Activated CD8-positive, alpha-beta memory T cell treated with anti-CD3 and anti-CD28 coated beads, Interleukin-2, amount 50 U/mL, for 48 hours (primary cell): Measurements from ENCODE around the gene GPC6.

Experiments
- DNase-seq: peaks from one replicate; pipeline ENCODE4 v3.0.0-alpha.2; 2020

Gene GPC6

DNA sequence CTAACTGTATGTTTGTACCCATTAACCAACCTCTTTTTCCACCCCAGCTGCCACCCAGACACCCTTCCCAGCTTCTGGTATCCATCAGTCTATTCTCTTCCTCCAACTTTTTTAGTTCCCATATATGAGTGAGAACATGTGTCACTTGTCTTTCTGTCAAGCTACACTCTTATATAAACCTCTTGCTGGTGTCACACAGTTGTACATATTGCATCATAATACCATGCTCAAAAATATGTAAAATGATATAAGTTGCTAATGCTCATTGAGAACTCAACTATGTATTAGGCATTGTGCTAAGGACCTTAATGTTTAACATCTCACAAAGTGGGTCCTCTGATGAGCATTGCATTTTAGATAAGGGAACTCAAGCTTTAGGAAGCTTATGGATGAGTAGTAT, 395.4 kb downstream of the GPC6 start:
- no peak for DNase-seq

GRCh38 chr13:93624311-93624777, 397.7 kb downstream of the GPC6 start:
- DNase-seq = no peak

DNA sequence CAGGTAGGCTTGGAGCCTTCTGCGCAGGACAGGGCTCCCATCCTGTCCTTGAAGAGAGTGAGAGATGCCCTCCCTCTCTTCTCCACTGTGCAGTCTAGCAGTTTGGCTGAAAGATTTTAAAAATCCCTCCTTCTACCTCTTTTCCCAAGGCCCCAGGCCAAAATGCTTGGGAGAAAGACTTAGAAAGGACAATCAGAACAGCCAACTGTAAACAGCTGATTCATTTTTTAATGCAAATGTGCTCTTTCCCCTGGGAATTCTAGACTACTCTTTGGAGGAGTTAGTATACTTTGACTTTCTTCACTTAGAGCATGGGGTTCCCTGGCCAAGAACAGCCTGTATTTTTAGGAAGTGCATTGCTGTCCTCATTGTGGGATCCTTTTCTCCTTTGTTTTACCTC, 398.9 kb downstream of the GPC6 start:
- no peak for DNase-seq

GRCh38 chr13:93628136-93628797, 401.7 kb downstream of the GPC6 start:
- DNase-seq = no peak

DNA sequence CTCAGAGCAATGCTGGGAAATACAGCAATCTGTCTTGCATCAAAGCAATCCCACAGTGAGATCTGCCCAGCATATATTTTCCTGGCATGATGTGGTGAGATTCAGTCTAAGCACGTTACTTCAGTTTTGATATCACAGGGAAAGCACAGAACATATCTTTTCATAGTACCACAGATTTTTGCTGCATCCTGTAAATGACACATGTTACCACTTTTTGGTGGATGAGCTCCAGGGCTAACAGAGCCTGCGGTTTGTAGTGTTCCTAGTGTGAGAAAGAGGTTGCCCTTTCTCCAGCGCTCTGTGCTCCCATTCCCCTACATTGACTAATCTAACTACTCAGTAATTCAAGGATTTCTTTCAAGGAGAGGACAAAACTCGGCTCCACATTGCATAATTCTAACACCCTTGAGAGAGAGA, 409.0 kb downstream of the GPC6 start:
- no peak for DNase-seq

GRCh38 chr13:93637852-93638251, 411.2 kb downstream of the GPC6 start:
- DNase-seq = no peak

GRCh38 chr13:93640452-93640851, 413.8 kb downstream of the GPC6 start:
- DNase-seq = no peak

DNA sequence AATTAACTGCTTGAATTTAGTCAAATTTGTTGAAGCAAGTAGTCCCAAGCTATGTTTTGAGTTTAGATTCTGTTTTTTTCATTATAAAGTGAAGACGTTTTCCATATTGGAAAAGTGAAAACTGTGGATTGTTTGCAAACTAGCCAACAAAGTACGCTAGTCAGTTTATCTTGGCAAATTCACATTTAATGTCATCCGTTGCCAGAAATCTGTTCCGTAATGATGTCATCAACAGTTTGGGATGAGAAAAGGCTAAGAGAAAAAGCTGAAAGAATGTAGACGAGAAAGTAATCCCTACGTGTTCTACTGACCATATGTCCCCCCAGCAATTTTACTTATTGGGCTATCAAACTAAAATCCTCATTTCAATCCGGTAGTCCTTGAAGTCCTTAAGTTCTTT, 419.6 kb downstream of the GPC6 start:
- DNase-seq = no peak

DNA sequence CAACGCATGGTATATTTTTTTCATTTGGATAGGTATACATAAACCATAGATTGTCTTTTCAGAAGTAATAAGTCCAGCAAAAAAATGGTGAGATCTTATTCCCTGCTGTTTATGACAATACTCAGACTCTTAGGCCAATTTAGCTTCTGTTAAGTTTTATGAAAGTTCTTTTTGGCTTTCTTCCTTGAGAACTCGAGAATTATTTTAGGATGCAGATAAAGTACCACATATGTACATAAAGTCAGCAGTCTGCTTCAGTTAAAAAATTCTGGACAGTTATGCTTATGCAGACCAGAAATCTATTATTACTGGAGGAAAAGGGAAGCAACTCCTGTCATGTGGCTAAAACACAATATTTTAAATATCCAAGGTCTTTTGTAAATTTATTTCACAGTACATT, 422.9 kb downstream of the GPC6 start:
- DNase-seq = no peak

DNA sequence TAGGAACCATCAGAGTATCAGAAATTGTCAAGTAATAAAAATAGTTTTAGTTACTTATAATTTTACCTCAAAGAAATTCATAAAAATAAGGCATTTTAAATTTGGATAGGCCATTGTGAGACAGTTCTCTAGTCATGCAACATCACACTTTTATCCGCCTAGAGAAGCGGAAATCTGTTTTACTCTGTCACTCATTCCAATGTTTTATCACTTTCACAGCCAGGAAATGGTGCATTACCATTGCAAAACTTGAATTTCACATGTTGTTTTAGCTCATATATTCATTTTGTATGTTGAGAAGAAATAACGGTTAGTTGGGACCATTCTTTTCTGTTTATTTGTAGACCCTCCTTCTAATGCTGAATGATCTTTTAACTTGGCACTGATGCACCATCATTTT, 427.2 kb downstream of the GPC6 start:
- no peak for DNase-seq

GRCh38 chr13:93655154-93655553, 428.5 kb downstream of the GPC6 start:
- DNase-seq = no peak

- no peak for DNase-seq
These were observed 433.9 kb downstream of the GPC6 start for GRCh38 chr13:93660391-93661063.

DNA sequence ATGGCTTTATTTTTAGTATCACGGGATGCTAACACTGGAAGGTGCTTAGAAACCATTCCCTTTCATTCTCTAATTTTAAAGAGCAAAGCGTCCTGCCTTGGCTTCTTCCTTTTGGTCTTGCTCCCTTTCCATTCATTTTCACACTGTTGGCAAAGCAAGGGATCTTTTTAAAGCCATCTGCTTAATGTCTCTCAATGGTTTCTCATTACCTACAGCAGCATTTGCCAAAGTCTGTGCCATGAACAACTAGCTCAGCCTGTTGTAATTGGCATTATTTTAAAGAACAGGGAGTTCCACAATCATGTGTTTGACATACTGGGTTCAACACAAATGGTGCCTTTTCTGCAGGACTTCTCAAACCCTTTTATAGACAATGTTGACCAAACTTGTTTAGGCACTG, 444.3 kb downstream of the GPC6 start:
- DNase-seq = no peak

- DNase-seq = no peak
These were observed 446.4 kb downstream of the GPC6 start for GRCh38 chr13:93672996-93673395.

DNA sequence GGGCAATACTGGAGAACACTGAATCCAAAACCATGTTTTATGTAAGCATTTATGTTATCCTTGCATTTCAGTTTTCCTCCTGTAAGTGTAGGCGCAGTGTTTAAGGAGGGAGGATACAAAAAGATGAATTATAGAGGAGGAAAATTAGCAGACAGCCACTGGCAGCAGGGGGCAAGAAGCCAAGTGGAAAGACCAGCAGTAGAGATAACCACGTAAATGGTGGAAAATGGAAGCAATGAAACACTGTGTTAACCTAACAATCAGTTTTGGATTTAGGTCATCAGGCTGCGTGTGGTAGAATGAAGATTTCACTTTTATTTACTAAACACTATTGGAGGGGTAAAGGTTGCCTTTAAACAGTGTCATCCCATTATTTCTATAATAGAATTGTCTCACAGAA, 447.3 kb downstream of the GPC6 start:
- DNase-seq = no peak

DNA sequence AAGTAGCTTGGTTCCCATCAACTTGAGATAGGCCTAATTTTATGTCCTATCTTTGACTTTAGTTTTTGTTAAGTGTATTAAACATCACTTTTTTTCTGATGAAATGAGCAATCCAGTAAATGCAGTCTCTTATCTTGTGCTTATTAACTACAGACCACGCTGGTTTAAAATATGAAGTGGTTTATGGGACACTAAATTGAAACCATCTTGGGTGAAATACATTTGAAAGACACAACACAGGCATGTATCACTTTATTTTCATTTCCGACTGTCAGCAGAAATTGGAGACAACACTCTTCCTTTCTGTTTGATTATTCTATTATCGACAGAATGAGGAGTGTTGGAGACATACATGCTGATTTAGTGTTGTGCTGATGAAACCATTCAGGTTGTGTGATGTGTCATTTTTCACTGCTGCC, 447.7 kb downstream of the GPC6 start:
- DNase-seq = no peak

DNA sequence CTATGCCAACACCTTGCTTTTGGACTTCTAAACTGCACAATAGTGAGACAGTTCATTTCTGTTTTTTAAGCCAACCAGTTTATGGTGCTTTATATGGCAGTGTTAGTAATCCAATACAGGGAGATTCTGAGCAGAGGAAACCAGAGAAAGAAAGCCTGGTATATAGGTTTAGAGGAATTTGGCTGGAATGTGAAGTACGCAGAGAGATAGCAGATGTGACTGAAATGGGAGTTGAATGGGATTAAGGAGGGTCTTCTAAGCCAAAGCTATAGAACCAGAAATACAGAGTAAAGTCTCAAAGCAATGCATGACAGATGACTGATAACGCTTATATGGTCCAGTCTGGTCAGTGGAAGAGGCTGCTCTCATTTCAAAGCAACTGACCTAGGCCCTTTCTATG, 453.7 kb downstream of the GPC6 start:
- no peak for DNase-seq

DNA sequence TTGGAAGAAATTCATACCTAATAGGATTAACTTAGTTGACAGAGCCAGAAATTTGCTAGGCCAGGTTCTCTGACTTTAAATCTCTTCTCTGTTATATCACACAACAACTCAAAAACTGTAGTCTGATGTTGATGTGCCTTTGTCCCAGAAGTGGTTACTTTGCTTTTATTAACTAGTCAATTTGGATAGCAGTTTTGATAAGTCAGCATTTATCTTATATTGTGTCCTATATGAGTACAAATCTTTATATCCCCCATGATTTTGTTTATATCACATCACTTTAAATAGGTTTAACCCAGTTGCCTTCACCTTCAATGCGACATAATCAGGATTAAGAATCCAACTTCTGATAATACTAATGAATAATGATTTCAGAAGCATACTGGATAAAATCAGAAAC, 459.3 kb downstream of the GPC6 start:
- DNase-seq = no peak

GRCh38 chr13:93686399-93686798, 459.8 kb downstream of the GPC6 start:
- no peak for DNase-seq

DNA sequence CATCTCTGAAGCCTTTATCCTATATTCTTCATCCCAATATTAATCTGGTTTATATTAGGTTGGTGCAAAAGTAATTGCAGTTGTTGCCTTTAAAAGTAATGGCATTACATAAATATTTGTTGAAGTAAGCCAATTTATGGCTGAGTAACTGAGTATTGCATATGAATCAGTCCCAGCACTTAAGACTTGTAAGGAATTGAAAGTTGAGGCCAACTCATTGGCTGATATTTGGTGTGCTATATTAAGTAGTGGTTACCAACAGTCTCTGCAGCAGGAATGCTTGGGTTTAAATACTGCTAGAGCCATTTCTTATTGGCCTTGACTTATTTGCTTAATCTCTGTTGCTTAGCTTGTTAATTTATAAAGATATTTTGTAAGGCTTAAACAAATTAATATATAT, 460.7 kb downstream of the GPC6 start:
- DNase-seq = no peak

GRCh38 chr13:93689333-93689732, 462.7 kb downstream of the GPC6 start:
- DNase-seq = no peak

DNA sequence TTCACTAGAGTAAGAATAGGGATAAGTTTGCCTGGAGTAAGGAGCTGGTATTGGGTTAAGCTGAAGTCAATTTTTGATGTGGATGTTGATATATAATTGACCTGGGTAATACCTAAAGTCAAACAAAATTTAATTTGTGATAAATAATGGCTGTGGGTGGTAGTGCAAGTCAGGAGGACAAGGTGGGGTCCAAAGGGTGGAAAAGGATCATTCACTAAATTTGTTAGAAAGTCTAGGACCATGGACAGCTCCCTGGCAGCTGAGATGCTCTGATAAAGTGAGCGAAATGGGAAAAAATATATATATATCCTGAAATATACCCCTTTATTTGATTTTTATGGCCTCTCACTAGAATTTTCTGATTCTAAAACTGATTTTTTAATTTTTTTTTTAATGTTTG, 463.5 kb downstream of the GPC6 start:
- DNase-seq = no peak

DNA sequence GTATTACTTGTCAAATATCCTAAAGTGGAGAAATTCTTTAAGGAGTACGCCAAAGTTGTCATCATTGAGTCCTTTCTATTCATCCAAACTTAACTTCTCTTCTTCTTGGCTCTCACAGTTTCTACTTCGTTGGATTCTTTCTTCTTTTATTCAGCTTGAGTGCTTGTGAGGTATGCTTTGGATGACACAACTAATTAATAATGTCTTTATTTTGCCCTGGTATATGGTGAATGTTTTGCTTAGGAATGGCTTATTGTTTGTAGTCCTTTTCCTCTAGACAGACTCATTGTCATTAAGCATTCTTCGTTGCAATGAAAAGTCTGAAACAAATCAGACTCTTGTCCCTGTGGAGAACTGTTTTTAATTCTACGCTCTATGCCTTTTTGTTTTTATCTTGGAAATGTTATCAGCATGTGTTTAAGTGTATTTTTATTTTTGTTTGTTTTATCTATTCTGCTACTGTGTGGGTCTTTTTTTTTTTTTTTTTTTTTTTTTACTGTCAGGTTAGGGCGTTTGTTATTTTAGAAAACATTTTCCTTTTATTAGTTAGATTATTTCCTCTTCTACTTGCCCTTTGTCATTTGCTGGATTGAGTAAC, 471.5 kb downstream of the GPC6 start:
- DNase-seq = no peak

DNA sequence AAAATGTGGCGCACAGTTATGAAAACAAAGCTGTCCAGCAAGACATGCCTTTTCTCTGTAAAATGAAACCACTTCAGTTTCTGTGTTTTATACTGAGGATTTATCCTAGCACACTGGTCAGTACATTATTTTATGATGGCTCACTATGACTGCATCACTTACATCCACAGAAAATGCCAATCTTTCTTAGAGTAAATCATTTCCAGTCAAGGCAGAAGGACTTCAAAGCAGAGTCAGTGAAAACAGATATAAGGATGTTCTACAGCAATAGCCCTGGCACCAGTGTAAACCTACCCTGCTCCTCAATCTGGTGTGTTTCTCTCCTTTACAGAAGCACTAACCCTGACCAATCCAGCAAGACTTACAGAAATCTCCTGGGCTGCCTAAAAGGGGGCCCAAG, 473.5 kb downstream of the GPC6 start:
- DNase-seq = no peak
